OCI-LY1 (cell line): ENCODE measurements around the gene TPR.

Experiments used
- CTCF ChIP-seq: fragments of 200-600 bp; sonication (generic), shearing (Covaris generic); IDR thresholded peaks from 2 replicates; pipeline ENCODE4 v1.5.1; 2017; ENCODE audit warnings: mild to moderate bottlenecking, antibody characterized with exemption, low read length, moderate library complexity, mixed read lengths
- EZH2 ChIP-seq: fragments of 200-600 bp; sonication (generic), shearing (Covaris generic); IDR thresholded peaks from 2 replicates; pipeline ENCODE4 v1.8.0; 2017; ENCODE audit warnings: borderline replicate concordance, mixed run types, mild to moderate bottlenecking, antibody characterized with exemption, low read length, moderate library complexity, mixed read lengths

GRCh38 chr1:186299570-186299969 lies 75.5 kb downstream of the TPR start:
- TF ChIP-seq CTCF = no peak
- no peak for TF ChIP-seq EZH2
